NK-92 (cell line): ENCODE results near the gene FHL1.
"Not testable (repeated sequence)": the region's sequence is repeated elsewhere in the genome, so short reads cannot be mapped to it uniquely, and the experiment has no call there.

Experiments used
- DNase-seq: peaks from one replicate; lab custom pipeline; 2025; ENCODE audit not compliant: unreplicated experiment; lab: John Stamatoyannopoulos, UW

The FHL1 gene

DNA sequence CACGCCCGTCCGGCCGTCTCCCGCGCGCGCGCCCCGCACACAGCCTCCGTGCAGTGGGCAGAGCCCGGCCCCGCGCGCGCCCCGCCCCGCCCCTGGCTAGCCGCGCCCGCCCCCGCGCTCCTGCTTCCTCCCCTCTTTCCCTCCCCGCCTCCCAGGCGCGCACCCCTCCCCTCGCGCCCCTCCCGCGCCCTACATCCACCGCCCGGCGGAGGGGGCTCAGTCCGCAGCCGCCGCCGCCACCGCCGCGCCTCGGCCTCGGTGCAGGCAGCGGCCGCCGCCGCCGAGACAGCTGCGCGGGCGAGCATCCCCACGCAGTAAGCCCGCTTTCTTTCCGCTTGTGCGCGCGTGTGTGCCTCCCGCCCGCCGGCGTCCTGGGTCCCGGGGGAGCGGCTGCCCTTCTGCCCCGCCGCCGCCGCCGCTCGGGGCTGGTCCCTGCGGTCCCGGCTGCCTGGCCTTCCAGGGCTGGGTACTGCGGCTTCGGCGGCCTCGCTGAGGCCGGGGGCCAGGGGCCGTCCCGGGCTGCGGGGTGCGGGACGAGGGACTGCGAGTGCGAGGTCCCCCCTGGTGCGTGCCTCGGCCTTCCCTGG is at the start of gene FHL1:
TSS of gene FHL1 (plus strand) at position 219 of the 587 bp plus-strand sequence.
- DNase-seq, result no peak

GRCh38 chrX:136097871-136098805 is 49.2 kb upstream of the FHL1 start:
- no peak for DNase-seq

DNA sequence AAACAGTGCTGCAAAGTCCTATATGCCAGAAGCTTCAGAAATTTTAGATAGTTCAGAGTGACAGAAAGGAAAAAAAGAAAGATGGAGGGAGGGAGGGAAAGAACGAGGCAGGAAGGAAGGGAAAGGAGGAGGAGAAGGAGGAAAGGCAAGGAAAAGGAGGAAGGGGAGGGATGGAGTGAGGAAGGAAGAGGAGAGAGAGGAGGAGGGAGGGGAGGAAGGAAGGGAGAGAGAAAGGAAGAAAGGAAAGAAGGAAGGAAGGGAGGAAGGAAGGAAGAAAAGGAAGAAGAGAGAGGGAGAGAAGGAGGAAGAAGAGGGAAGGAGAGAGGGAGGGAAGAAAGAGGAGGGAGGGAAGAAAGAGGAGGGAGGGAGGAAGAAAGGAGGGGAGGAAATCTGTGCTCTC is 42.4 kb upstream of the FHL1 start:
- no peak for DNase-seq

- DNase-seq, result no peak
These were observed 40.3 kb upstream of the FHL1 start for GRCh38 chrX:136106920-136107528.

- not testable (repeated sequence) for DNase-seq
These were observed 38.4 kb upstream of the FHL1 start for GRCh38 chrX:136108905-136109304.

DNA sequence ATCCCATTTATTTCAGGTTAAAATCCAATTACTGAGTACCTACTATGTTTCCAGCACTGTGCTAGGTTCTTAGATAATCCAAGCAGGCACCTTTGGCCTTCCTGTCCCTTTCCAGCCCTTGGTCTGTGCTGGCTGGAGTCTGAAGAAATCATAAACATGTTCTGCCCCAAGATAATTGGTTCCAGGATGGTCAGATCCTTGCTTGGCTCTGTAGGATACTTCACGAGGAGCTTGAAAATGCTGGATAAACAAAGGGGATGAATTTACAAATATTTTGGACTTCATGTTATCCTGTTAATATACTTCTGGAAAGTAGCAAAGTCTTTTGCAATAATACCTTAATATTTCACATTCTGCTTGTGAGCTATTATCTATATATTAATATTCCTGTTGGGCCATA is 35.0 kb upstream of the FHL1 start:
- DNase-seq, result no peak

DNA sequence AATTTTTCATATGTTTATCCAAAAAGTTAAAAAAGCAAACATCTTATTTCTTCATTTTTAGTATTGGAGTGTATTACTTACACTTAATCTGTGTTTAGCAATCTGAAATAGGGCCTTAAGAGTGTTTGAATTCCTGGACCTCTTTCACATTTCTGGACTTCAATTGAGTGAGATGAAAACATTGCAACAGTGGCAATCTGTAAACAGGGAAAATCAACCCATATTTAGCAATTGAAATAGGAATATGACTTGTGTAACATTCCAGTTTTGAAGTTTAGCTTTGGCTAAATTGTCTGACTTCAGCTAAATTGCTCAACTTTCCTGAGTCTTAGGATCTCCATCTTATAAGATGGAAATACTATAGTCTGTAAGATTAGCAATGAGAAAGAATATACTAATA is 34.6 kb upstream of the FHL1 start:
- no peak for DNase-seq

GRCh38 chrX:136115126-136115903 is 32.0 kb upstream of the FHL1 start:
- no peak for DNase-seq

DNA sequence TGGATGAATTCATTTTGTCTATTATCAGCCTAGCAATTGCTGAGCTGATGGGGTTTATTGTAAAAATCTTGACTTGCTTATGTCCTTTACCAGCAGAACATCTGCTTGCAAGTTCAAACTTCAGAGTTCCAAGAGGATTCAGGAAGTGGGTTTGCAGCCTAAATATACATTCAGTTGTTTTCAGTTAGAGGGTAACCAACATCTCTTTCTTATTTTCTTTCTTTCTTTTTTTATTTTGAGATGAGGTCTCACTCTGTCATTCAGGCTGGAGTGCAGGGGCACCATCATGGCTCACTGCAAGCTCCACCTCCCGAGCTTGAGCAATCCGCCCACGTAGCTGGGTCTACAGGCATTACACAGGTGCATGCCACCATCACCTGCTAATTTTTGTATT is 31.4 kb upstream of the FHL1 start:
- no peak for DNase-seq

DNA sequence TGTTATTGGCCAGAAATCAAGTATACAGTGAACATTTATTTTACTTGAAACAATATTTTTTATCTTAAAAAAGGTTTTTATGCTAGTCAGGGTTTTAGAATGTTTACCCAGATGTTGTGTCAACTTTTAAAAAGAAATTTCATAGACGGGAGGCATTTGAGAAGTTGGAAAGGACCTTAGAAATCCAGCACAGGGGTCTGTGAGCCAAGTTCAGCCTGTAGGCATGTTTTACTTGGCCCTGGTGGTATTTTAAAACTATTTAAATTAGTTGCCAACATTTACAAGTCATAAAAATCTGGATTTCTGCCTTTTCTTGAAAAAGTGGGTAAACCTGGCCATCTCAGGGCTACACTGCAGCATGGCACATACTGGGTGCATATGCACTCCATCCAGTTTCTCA is 25.5 kb upstream of the FHL1 start:
- no peak for DNase-seq

DNA sequence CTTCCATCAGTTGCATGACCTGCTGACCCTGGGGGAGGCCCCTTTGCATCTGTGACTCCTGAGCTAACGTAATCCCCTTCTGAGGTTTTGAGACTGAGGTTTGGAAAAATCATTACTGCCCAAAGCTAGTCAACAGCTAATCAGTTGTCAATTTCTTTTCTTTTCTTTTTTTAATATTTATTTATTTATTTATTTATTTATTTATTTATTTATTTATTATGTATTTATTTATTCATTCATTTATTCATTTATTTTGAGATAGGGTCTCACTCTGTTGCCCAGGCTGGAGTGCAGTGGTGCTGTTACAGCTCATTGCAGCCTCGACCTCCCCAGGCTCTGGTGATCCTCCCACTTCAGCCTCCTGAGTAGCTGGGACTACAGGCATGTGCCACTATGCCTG is 25.1 kb upstream of the FHL1 start:
- DNase-seq, result no peak

- no peak for DNase-seq
These were observed 22.2 kb upstream of the FHL1 start for GRCh38 chrX:136125106-136125505.

GRCh38 chrX:136126371-136126770 is 21.0 kb upstream of the FHL1 start:
- no peak for DNase-seq

- DNase-seq, result no peak
These were observed 20.4 kb upstream of the FHL1 start for GRCh38 chrX:136126872-136127406.

DNA sequence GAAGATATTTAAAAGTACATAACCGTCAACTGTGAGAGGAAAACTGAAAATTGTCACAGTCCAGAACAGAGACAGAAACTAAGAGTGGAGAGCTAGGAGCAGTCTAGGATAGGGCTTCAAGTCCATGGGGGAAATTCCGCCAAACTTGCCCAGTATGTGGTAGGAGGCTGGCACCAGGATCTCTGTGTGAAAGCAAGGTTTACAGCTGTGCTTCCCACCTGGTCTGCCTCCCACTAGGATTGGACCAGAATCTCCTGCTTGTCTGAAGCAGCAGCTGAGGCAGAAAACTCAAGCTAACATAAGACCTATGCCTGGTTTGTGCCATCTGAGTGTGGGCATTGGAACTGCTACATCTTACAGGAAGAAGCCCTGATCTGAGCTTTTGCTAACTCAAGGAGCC is 18.6 kb upstream of the FHL1 start:
- DNase-seq, result no peak

- no peak for DNase-seq
These were observed 16.2 kb upstream of the FHL1 start for GRCh38 chrX:136130931-136131833.

DNA sequence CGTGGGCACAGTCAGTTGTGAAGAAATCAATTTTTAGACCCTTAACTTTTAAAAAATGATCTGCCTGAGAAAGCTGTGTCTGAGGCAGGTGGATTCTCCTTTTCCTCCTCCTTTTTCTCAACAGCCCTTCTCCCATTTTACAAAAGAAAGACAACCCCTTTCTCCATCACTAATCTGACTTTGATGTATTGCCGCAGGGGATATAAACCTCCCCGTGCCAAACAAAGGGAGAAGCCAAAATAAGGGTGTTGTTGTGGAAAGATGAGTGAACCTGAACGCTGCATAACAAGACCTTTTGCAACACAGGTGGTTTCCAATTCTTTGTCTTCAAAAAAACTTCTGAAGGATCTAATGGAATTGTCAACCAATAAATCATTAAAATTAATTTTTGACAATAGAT is 8.4 kb upstream of the FHL1 start:
- DNase-seq, result no peak

DNA sequence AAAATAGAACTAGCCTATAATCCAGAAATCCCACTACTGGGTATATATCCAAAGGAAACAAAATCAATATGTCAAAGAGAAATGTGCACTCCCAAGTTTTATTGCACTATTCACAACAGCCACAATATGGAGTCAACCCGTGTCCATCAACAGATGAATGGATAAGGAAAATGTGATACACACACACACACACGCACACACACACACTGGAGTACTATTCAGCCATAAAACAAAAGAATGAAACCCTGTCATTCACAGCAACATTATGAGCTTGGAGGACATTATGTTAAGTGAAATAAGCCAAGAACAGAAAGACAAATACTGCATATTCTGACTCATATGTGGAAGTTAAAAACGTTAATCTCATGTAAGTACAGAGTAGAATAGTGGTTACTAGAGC is 5.8 kb upstream of the FHL1 start:
- DNase-seq, result no peak

GRCh38 chrX:136142592-136142991 is 4.7 kb upstream of the FHL1 start:
- DNase-seq, result no peak

DNA sequence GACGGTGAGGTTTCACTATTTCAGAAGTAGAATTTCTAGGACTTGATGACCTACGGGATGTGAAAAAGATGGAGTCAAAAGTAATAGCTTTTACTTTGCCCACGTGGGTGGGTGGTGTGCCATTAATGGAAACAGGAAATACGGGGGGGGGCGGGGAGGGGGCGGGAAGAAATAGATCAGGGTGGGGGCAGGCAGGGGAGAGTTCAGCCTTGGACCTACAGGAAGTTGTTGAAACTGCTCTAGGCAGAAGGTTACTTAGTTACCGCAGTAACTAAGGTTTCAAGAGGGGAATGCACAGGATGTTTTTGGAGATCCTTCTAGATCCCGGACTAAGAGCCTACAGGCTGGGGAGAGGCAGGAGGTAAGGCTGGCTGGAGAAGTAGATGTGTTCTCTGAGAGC is 3.6 kb upstream of the FHL1 start:
- no peak for DNase-seq
